Retinal pigment epithelial cell (primary cell): ENCODE results near the gene OR5H15.

Experiments
- DNase-seq: peaks from one replicate; pipeline ENCODE4 v3.0.0-alpha.2; 2010; ENCODE audit warnings: low read depth
- H3K4me3 ChIP-seq: 2 replicates; pipeline ENCODE4 v1.5.1; 2011; ENCODE audit warnings: mild to moderate bottlenecking, low read length, control low read depth, moderate library complexity
- TF ChIP-seq, protein P1 (sequence below): conservative IDR thresholded peaks from 2 replicates; pipeline ENCODE4 v1.5.1; 2011; ENCODE audit warnings: low read depth, low read length, control low read depth, inconsistent platforms

The OR5H15 gene

DNA sequence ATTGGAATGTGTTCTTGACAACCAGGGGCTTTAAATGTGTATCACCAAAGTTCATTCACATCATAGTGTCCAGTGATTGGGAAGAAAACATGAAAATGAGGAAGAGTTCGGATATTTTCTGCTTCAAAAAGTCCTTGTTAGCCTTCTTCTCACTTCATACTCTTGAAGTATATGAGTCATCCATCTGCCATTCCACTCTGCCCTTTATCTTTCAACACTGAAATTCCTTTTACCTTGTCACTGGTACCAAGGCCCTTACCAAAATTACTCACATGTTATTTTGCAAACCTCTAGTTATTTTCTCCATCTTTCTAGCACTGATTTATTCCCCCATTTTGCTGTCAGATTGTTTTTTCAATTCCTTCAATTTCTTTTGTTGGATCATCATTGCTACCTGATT lies 32.5 kb downstream of the OR5H15 start:
- no peak overlapping the region for H3K4me3 ChIP-seq
- no peak for DNase-seq
- TF ChIP-seq, protein P1, sequence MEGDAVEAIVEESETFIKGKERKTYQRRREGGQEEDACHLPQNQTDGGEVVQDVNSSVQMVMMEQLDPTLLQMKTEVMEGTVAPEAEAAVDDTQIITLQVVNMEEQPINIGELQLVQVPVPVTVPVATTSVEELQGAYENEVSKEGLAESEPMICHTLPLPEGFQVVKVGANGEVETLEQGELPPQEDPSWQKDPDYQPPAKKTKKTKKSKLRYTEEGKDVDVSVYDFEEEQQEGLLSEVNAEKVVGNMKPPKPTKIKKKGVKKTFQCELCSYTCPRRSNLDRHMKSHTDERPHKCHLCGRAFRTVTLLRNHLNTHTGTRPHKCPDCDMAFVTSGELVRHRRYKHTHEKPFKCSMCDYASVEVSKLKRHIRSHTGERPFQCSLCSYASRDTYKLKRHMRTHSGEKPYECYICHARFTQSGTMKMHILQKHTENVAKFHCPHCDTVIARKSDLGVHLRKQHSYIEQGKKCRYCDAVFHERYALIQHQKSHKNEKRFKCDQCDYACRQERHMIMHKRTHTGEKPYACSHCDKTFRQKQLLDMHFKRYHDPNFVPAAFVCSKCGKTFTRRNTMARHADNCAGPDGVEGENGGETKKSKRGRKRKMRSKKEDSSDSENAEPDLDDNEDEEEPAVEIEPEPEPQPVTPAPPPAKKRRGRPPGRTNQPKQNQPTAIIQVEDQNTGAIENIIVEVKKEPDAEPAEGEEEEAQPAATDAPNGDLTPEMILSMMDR: no peak

DNA sequence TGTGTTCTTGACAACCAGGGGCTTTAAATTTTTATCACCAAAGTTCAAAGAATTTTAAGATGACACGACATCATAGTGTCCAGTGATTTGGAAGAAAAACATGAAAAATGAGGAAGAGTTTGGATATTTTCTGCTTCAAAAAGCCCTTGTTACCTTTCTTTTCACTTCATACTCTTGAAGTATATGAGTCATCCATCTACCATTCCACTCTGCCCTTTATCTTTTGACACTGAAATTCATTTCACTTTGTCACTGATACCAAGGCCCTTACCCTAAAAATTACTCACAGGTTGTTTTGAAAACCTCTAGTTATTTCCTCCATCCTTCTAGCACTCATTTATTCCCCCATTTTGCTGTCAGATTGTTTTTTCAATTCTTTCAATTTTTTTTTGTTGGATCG lies 42.7 kb downstream of the OR5H15 start:
- DNase-seq: no peak
- H3K4me3 ChIP-seq: no peak overlapping the region
- TF ChIP-seq, protein P1: no peak

DNA sequence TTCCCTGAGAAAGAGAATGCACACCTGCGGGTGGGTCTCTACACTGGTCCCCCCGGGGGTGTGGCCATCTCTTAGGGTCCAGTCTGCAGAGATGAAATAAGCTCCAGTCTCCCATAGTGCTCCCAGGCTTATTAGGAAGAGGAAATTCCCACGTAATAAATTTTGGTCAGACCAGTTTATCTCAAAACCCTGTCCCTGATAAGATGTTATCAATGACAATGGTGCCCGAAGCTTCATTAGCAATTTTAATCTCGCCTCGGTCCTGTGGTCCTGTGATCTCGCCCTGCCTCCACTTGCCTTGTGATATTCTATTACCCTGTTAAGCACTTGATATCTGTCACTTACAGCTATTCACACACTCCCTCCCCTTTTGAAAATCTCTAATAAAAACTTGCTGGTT lies 46.8 kb downstream of the OR5H15 start:
- TF ChIP-seq, protein P1: no peak
- no peak for DNase-seq

DNA sequence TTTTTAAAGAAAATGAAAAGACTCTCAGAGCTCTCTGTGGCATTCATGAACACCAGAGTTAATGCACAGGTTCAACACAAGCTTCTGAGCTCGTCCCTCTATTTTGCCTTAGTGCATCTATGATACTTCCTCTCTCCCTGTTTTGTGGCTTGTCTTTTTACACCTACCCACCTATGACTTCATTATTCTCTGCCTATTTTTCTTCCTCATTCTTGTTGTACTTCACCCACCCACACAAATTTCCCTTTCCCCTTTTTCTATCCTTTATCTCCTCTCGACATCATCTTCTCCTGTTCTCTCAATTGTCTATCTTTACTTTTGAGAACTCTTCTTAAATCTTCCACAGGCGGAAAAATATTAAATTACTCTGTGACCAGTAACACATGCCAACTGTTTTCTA lies 48.6 kb downstream of the OR5H15 start:
- no peak for DNase-seq
- TF ChIP-seq, protein P1: no peak
- H3K4me3 ChIP-seq: no peak overlapping the region

More for the DNA sequence above, 46.8 kb downstream of the OR5H15 start:
- no peak overlapping the region for H3K4me3 ChIP-seq
